HUES6 (cell line): ENCODE data around the gene ARL14EP.
A peak's percentile ranks its signal among the peaks of the same experiment; 100 is the strongest.

ENCODE experiments used
- H3K27ac ChIP-seq: 2 replicates; pipeline ENCODE4 v1.7.0; 2013; ENCODE audit warnings: low read depth, mild to moderate bottlenecking, low read length, inconsistent platforms
- H3K27me3 ChIP-seq: 2 replicates; pipeline ENCODE4 v1.6.1; 2013; ENCODE audit warnings: low read length; ENCODE audit not compliant: control insufficient read depth, insufficient read depth
- H3K36me3 ChIP-seq: 2 replicates; pipeline ENCODE4 v1.6.1; 2013; ENCODE audit warnings: low read length; ENCODE audit not compliant: control insufficient read depth, insufficient read depth
- H3K4me1 ChIP-seq: 2 replicates; pipeline ENCODE4 v1.6.1; 2013; ENCODE audit warnings: low read length; ENCODE audit not compliant: control insufficient read depth, insufficient read depth
- H3K4me3 ChIP-seq: 2 replicates; pipeline ENCODE4 v1.5.1; 2013; ENCODE audit warnings: low read depth, low read length
- H3K9ac ChIP-seq: one replicate; pipeline ENCODE4 v1.6.1; 2013; ENCODE audit warnings: mild to moderate bottlenecking, low read length
- H3K9me3 ChIP-seq: 2 replicates; pipeline ENCODE4 v1.6.1; 2013; ENCODE audit warnings: low read depth, low read length; ENCODE audit not compliant: control insufficient read depth, insufficient read depth

Gene ARL14EP

GRCh38 chr11:30304620-30305019, 18.3 kb upstream of the ARL14EP start:
- no peak overlapping the region for H3K27ac ChIP-seq

GRCh38 chr11:30310623-30311022, 12.3 kb upstream of the ARL14EP start:
- Histone ChIP-seq H3K36me3 (no peaks in the 10 kb centered on the region), H3K4me1 (no peaks in the 10 kb centered on the region), H3K9me3 (peaks cover 8% of the 10 kb centered on the region), H3K9ac (no peak overlapping the region), H3K27ac (no peak overlapping the region), H3K4me3 (no peak overlapping the region), H3K27me3 (no peaks in the 10 kb centered on the region; the same call in 1 of the 2 replicates)

More at GRCh38 chr11:30304620-30305019, 18.3 kb upstream of the ARL14EP start:
- Histone ChIP-seq H3K4me3 (no peak overlapping the region), H3K36me3 (no peaks in the 10 kb centered on the region), H3K27me3 (no peaks in the 10 kb centered on the region; the same call in 1 of the 2 replicates), H3K9ac (no peak overlapping the region), H3K4me1 (peaks cover 5% of the 10 kb centered on the region; the same call in 1 of the 2 replicates), H3K9me3 (no peaks in the 10 kb centered on the region)

DNA sequence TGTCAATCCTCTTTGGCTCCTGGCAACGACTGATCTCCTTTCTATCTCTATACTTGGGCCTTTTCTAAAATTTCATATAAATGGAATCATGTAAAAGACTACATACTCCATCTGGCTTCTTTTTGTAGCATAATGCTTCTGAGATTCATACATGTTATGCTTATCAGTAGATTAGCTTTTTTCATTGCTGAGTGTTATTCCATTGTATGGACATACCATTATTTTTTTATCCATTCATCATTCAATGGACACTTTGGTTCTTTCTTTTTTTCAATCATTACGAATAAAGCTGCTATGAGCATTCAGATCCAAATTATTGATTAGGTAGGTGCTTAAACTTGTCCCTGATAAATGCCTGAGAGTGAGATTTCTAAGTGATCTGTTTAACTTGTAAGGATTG, 11.7 kb upstream of the ARL14EP start:
- H3K4me3 ChIP-seq, result no peak overlapping the region
- H3K9ac ChIP-seq, result no peak overlapping the region
- H3K27me3 ChIP-seq, result no peaks in the 10 kb centered on the region; the same call in none of the 2 replicates
- no peaks in the 10 kb centered on the region for H3K4me1 ChIP-seq
- peaks cover 8% of the 10 kb centered on the region for H3K9me3 ChIP-seq
- no peaks in the 10 kb centered on the region for H3K36me3 ChIP-seq
- H3K27ac ChIP-seq, result no peak overlapping the region

GRCh38 chr11:30312243-30312642, 10.7 kb upstream of the ARL14EP start:
- H3K27ac ChIP-seq, result no peak overlapping the region
- no peak overlapping the region for H3K4me3 ChIP-seq
- no peak overlapping the region for H3K9ac ChIP-seq
- peaks cover 7% of the 10 kb centered on the region for H3K27me3 ChIP-seq
- peaks cover 8% of the 10 kb centered on the region for H3K9me3 ChIP-seq
- no peaks in the 10 kb centered on the region for H3K36me3 ChIP-seq
- no peaks in the 10 kb centered on the region for H3K4me1 ChIP-seq

DNA sequence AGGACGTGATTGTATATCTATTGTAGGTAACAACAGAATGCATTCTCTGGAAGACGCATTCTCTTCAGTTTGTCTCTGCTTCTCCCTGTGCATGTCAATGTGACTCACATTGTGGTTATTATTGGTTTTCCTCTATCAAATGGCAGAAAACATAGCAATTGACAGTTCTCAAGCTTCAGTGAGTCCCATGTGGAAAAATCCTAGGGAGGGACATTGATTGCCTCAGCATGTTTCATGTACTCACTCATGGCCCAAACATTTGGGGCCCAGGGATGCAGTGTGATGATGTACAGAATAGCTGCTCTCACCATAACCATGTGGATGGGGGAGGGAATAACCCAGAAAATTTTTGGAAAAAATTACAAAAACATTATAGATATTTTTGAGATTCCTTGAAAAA, 9.3 kb upstream of the ARL14EP start:
- Histone ChIP-seq H3K36me3 (no peaks in the 10 kb centered on the region), H3K9me3 (peaks cover 8% of the 10 kb centered on the region), H3K27me3 (peaks cover 9% of the 10 kb centered on the region), H3K4me1 (no peaks in the 10 kb centered on the region), H3K9ac (no peak overlapping the region), H3K4me3 (no peak overlapping the region), H3K27ac (no peak overlapping the region)

DNA sequence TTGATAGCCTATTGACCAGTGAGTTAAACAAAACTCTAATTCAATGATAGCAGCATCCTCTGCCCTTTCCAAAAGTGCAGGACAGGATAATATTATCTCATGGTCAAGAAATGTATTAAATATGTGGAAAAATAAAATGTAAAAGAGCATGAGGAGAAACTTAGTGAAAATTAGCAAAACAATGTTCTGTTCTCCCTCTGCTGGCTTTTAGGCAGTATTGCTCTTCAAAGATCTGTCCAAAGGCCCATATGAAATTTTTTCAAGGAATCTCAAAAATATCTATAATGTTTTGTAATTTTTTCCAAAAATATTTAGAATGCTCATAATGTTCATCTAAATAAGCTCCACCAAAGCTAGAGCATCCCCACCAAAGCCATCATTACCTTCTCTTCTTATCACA, 8.3 kb upstream of the ARL14EP start:
- peaks cover 9% of the 10 kb centered on the region for H3K27me3 ChIP-seq
- no peaks in the 10 kb centered on the region for H3K36me3 ChIP-seq
- H3K27ac ChIP-seq, result no peak overlapping the region
- H3K9ac ChIP-seq, result no peak overlapping the region
- H3K4me3 ChIP-seq, result no peak overlapping the region
- no peaks in the 10 kb centered on the region for H3K4me1 ChIP-seq
- peaks cover 8% of the 10 kb centered on the region for H3K9me3 ChIP-seq

GRCh38 chr11:30316237-30316636, 6.7 kb upstream of the ARL14EP start:
- no peak overlapping the region for H3K27ac ChIP-seq
- no peak overlapping the region for H3K4me3 ChIP-seq
- H3K4me1 ChIP-seq, result no peaks in the 10 kb centered on the region
- H3K27me3 ChIP-seq, result peaks cover 9% of the 10 kb centered on the region
- peaks cover 5% of the 10 kb centered on the region for H3K9me3 ChIP-seq
- H3K9ac ChIP-seq, result no peak overlapping the region
- no peaks in the 10 kb centered on the region for H3K36me3 ChIP-seq

DNA sequence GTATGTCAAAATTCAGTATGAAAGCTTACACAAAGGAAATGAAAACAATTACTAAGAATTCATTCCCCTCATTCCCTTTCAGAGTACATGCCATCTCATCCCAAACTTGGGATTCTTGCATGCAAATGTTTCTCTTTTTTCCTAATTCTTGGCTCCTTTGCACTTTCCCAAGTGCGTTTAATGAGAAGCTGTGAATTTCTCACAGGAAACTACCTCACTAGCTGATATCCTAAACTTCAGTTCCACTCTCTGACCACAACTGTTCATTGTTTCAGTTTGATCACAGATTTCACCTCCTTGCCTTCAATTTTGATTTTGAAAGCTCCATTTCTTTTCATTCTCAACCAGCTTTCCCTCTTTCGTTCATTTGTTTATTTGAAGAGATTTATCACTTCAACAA, 5.9 kb upstream of the ARL14EP start:
- Histone ChIP-seq H3K4me3 (no peak overlapping the region), H3K9me3 (no peaks in the 10 kb centered on the region), H3K4me1 (no peaks in the 10 kb centered on the region), H3K36me3 (no peaks in the 10 kb centered on the region), H3K27me3 (peaks cover 9% of the 10 kb centered on the region), H3K9ac (no peak overlapping the region), H3K27ac (no peak overlapping the region)

DNA sequence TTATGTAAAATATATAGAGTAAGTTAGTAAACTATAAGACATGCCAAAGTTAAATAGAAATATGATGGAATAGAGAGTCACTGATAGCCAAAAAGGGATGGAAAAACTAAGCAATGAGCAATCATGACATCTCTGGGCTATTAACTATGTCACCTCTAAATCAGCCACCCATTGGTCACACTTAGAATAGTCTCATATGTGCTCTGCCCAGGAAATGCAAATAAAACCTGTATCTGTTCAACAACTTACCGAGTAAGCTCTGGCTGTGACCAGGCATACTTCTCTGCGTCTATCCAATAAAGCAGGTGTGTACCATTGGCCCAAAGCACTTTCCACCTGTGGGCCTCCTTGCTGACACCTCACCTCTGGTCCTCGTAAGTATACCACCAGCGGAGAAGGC, 1.6 kb upstream of the ARL14EP start:
- Histone ChIP-seq H3K27me3 (peaks cover 9% of the 10 kb centered on the region; the same call in 1 of the 2 replicates), H3K27ac (no peak overlapping the region), H3K9ac (no peak overlapping the region), H3K36me3 (no peaks in the 10 kb centered on the region), H3K9me3 (no peaks in the 10 kb centered on the region), H3K4me1 (no peaks in the 10 kb centered on the region), H3K4me3 (no peak overlapping the region)

DNA sequence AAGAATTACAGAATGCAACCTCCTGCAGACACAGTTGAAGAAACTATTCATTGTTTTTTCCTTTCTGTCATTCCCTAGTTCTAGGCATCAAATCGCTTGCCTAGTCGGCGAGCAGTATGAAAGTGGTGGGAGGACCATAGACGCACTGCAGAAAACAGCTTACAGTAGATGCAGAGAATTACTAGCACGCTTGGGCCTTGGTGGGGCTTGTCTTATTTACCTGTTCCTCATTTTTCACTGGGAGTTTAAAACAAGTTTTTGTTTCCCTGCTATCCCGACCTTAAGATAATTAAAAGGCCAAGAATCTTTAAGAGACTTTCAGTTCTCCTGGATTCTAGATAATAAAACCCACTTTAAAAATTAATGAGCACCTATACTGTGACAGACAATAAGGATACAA, 713 bp upstream of the ARL14EP start:
- Histone ChIP-seq H3K9me3 (no peaks in the 10 kb centered on the region), H3K36me3 (0 out of 2 replicates have a peak, but pooled peaks cover 2% of the 10 kb centered on the region), H3K4me3 (peak overlapping the region; percentile 83), H3K9ac (no peak overlapping the region), H3K4me1 (no peaks in the 10 kb centered on the region), H3K27me3 (0 out of 2 replicates have a peak, but pooled peaks cover 3% of the 10 kb centered on the region), H3K27ac (no peak overlapping the region)

DNA sequence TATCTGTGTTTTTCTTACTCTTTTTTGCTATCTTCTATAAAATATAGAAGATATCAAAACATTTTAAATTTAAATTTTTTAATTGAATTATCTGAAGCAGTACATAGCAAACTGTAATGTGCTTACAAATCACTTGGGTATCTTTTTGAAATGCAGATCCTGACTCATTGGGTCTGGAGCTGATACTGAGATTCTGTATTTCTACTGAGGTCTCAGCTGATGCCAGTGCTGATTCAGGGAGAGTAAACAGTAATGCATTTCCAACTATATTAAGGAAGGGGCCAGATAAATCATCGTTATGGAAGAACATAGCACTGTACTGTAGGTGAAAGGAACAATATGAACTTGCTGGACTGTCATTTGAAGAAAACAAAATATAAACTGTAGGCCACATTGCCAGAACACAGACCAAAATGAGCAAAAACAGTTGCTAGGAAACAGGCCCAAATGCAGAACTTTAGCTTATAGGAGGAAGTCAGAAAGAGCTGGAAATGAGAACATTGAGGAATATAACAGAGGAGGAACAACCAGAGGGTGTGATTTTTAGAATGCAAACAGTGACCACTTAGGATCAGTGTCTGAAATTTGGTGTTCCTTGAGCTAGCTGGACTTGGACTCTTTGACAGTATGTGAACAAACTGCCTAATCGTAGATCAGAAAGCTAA, 3.3 kb downstream of the ARL14EP start:
- H3K27me3 ChIP-seq, result no peaks in the 10 kb centered on the region
- H3K9ac ChIP-seq, result no peak overlapping the region
- no peaks in the 10 kb centered on the region for H3K4me1 ChIP-seq
- no peak overlapping the region for H3K4me3 ChIP-seq
- H3K36me3 ChIP-seq, result peaks cover 8% of the 10 kb centered on the region
- no peaks in the 10 kb centered on the region for H3K9me3 ChIP-seq
- H3K27ac ChIP-seq, result no peak overlapping the region
